WTC11 (cell line): ENCODE results near the gene NLRP7. TPM values are rescaled to one million over a fixed set of nuclear protein-coding genes. Genes with fewer than 3 reads are reported as not detected.
A peak's percentile ranks its signal among the peaks of the same experiment; 100 is the strongest.
"Not testable (repeated sequence)": the region's sequence is repeated elsewhere in the genome, so short reads cannot be mapped to it uniquely, and the experiment has no call there.

ENCODE experiments used
- ATAC-seq: fragments of 200-7000 bp; cut with Tn5 transposase; 2 replicates; pipeline ENCODE4 v1.10.0; 2021; ENCODE audit warnings: mild to moderate bottlenecking, moderate library complexity
- CTCF ChIA-PET: fragments of 300-600 bp; sonication (Branson Sonifier 250); formaldehyde crosslinking; loops from one replicate; lab custom pipeline; 2021; ENCODE audit warnings: antibody characterized with exemption; lab: Charles Lee
- POLR2A ChIA-PET: fragments of 350-600 bp; sonication (Branson Sonifier 250); formaldehyde crosslinking; loops from one replicate; lab custom pipeline; 2021; ENCODE audit warnings: antibody characterized with exemption; lab: Charles Lee
- DNase-seq: peaks from one replicate; pipeline ENCODE4 v3.0.0; 2021; ENCODE audit warnings: low spot score
- H3K27ac Mint-ChIP-seq: 2 replicates; pipeline ENCODE4 v1.8.0; 2021; ENCODE audit warnings: mixed read lengths
- H3K27me3 Mint-ChIP-seq: 2 replicates; pipeline ENCODE4 v1.8.0; 2021; ENCODE audit warnings: low read depth, mild to moderate bottlenecking, moderate library complexity, mixed read lengths
- H3K36me3 Mint-ChIP-seq: 2 replicates; pipeline ENCODE4 v1.8.0; 2021; ENCODE audit warnings: mixed read lengths
- H3K4me1 Mint-ChIP-seq: 2 replicates; pipeline ENCODE4 v1.8.0; 2022; ENCODE audit warnings: mixed read lengths
- H3K4me3 Mint-ChIP-seq: 2 replicates; pipeline ENCODE4 v1.8.0; 2021; ENCODE audit warnings: mild to moderate bottlenecking, moderate library complexity, mixed read lengths
- H3K9me3 Mint-ChIP-seq: 2 replicates; pipeline ENCODE4 v1.8.0; 2021; ENCODE audit warnings: mixed read lengths
- AR ChIP-seq: fragments of 250-450 bp; sonication (Bioruptor Pico); IDR thresholded peaks from 2 replicates; pipeline ENCODE4 v1.9.0; 2021; ENCODE audit warnings: mild to moderate bottlenecking
- ESRRA ChIP-seq: sonication (generic); formaldehyde crosslinking; IDR thresholded peaks from 2 replicates; pipeline ENCODE4 v1.8.1; 2022; ENCODE audit warnings: mild to moderate bottlenecking, missing genetic modification reagents, borderline replicate concordance
- ETV6 ChIP-seq: sonication (generic); formaldehyde crosslinking; IDR thresholded peaks from 2 replicates; pipeline ENCODE4 v1.8.1; 2022; ENCODE audit warnings: mild to moderate bottlenecking, missing genetic modification reagents
- HMGA2 ChIP-seq: fragments of 250-450 bp; sonication (Bioruptor Pico); IDR thresholded peaks from 2 replicates; pipeline ENCODE4 v1.4.0; 2021; ENCODE audit warnings: mild to moderate bottlenecking, moderate library complexity
- SP1 ChIP-seq: sonication (generic); formaldehyde crosslinking; conservative IDR thresholded peaks from 2 replicates; pipeline ENCODE4 v1.8.1; 2022; ENCODE audit warnings: missing genetic modification reagents
- USF2 ChIP-seq: sonication (generic); formaldehyde crosslinking; IDR thresholded peaks from 2 replicates; pipeline ENCODE4 v1.8.1; 2023; ENCODE audit warnings: mild to moderate bottlenecking, missing genetic modification reagents, moderate library complexity
- ZNF532 ChIP-seq: fragments of 250-450 bp; sonication (Bioruptor Pico); IDR thresholded peaks from 2 replicates; pipeline ENCODE4 v1.9.0; 2021; ENCODE audit warnings: mild to moderate bottlenecking, borderline replicate concordance
- ZSCAN18 ChIP-seq: fragments of 250-450 bp; sonication (Bioruptor Pico); IDR thresholded peaks from 2 replicates; pipeline ENCODE4 v2.1.2; 2022; ENCODE audit warnings: mild to moderate bottlenecking, moderate library complexity
- total RNA-seq: library from RNA; stranded (reverse); gene quantifications from 3 replicates; pipeline ENCODE4 v1.2.3, GENCODE V29; 2021

Gene NLRP7
- total RNA-seq, 1 experiment from 2014 or later, result 6.8 TPM

GRCh38 chr19:54965055-54965454 is 17.7 kb upstream of the NLRP7 start:
- H3K4me1 Mint-ChIP-seq, POLR2A ChIA-PET, H3K36me3 Mint-ChIP-seq, H3K4me3 Mint-ChIP-seq, CTCF ChIA-PET, DNase-seq, ATAC-seq, H3K27me3 Mint-ChIP-seq, H3K9me3 Mint-ChIP-seq, H3K27ac Mint-ChIP-seq: not testable (repeated sequence)

- no peaks in the 10 kb centered on the region for H3K36me3 Mint-ChIP-seq
- ChIA-PET CTCF (no interaction called here), POLR2A (interaction anchor here (1.0 kb wide), 1 partner anchor 9 kb away, joined by 4 read pairs; no protein-coding TSS in a partner anchor)
- TF ChIP-seq ETV6 (CRISPR knock-in tag), result no peak
- no peak for TF ChIP-seq USF2 (CRISPR knock-in tag)
- H3K4me3 Mint-ChIP-seq, result no peak overlapping the region
- no peak overlapping the region for H3K27ac Mint-ChIP-seq
- no peaks in the 10 kb centered on the region for H3K9me3 Mint-ChIP-seq
- H3K27me3 Mint-ChIP-seq, result no peaks in the 10 kb centered on the region
- no peak for ATAC-seq
- DNase-seq, result no peak
- 0 out of 2 replicates have a peak, but pooled peaks cover 2% of the 10 kb centered on the region for H3K4me1 Mint-ChIP-seq
Measured at GRCh38 chr19:54959840-54960239, 12.5 kb upstream of the NLRP7 start.

- DNase-seq, result no peak
- Mint-ChIP-seq H3K9me3 (no peaks in the 10 kb centered on the region), H3K36me3 (no peaks in the 10 kb centered on the region), H3K27ac (no peak overlapping the region), H3K4me3 (no peak overlapping the region), H3K27me3 (no peaks in the 10 kb centered on the region), H3K4me1 (peaks cover 20% of the 10 kb centered on the region)
- POLR2A ChIA-PET, result no interaction called here
- ATAC-seq, result no peak
- CTCF ChIA-PET, result interaction anchor here (0.6 to 1.2 kb wide), 2 partner anchors 191 to 259 kb away, joined by 3 read pairs; no protein-coding TSS in a partner anchor
- TF ChIP-seq ESRRA (CRISPR knock-in tag) (no peak), ZSCAN18 (CRISPR knock-in tag) (no peak), SP1 (no peak), HMGA2 (CRISPR knock-in tag) (no peak), ZNF532 (no peak), AR (CRISPR knock-in tag) (no peak)
Measured at GRCh38 chr19:54955376-54955775, 8.0 kb upstream of the NLRP7 start.

GRCh38 chr19:54953345-54953713 is 6.0 kb upstream of the NLRP7 start:
- H3K9me3 Mint-ChIP-seq, H3K27me3 Mint-ChIP-seq, H3K4me3 Mint-ChIP-seq, DNase-seq, CTCF ChIA-PET, POLR2A ChIA-PET, ATAC-seq, H3K36me3 Mint-ChIP-seq: not testable (repeated sequence)
- Mint-ChIP-seq H3K27ac (peak overlapping the region; percentile 76; the same call in 1 of the 2 replicates), H3K4me1 (peaks cover 25% of the 10 kb centered on the region)
